Endothelial cell of umbilical vein (primary cell): ENCODE data around the gene EIF2B1. TPM values are rescaled to one million over a fixed set of nuclear protein-coding genes. Genes with fewer than 3 reads are reported as not detected.

Source experiments
- BruUV-seq: library from RNA; stranded (reverse); fragments of 400-500 nt; replicated peaks from 2 replicates; lab custom pipeline; 2021; lab: Mats Ljungman, UMichigan
- CTCF ChIA-PET: fragments of 300-600, 350-600 bp; sonication (Branson Sonifier 250); formaldehyde crosslinking; loops from one replicate; lab custom pipeline; 2021; ENCODE audit warnings: antibody characterized with exemption, inconsistent platforms; lab: Charles Lee
- POLR2A ChIA-PET: fragments of 300-600, 350-600 bp; sonication (Branson Sonifier 250); formaldehyde crosslinking; loops from one replicate; lab custom pipeline; 2021; ENCODE audit warnings: antibody characterized with exemption, inconsistent platforms; lab: Charles Lee
- DNase-seq: peaks from one replicate; pipeline ENCODE4 v3.0.0-alpha.2; 2011; ENCODE audit warnings: low read depth, low spot score
- FAIRE-seq: peaks from 2 replicates; lab custom pipeline; 2011; peaks lifted over from hg19 to GRCh38; lab: Jason Lieb, UNC
- H2AFZ ChIP-seq: 2 replicates; pipeline ENCODE4 v1.6.0; 2012; ENCODE audit warnings: low read depth, low read length, control low read depth, inconsistent platforms
- H3K27ac ChIP-seq: 2 replicates; pipeline ENCODE4 v1.5.1; 2011; ENCODE audit warnings: low read depth, mild to moderate bottlenecking, control low read depth, low read length, moderate library complexity; ENCODE audit not compliant: insufficient read depth
- H3K27me3 ChIP-seq, 2 experiments: 2 replicates each; pipeline versions ENCODE4 v1.6.0 to v1.6.1; 2011; ENCODE audit warnings: low read length in 2 of 2, mixed read lengths in 1 of 2; ENCODE audit not compliant: control insufficient read depth in 2 of 2, insufficient read depth in 2 of 2
- H3K36me3 ChIP-seq, 2 experiments: 2 replicates in 1 of 2; 3 replicates in 1 of 2; pipeline ENCODE4 v1.5.1; 2011; ENCODE audit warnings: low read length in 2 of 2, mild to moderate bottlenecking in 1 of 2, moderate library complexity in 1 of 2; ENCODE audit not compliant: control insufficient read depth in 2 of 2, insufficient read depth in 2 of 2; ENCODE audit errors: extremely low read depth in 1 of 2
- H3K4me1 ChIP-seq: 3 replicates; pipeline ENCODE4 v1.5.1; 2011; ENCODE audit warnings: mild to moderate bottlenecking, low read length; ENCODE audit not compliant: control insufficient read depth, insufficient read depth; ENCODE audit errors: extremely low read depth
- H3K4me2 ChIP-seq: 2 replicates; pipeline ENCODE4 v1.6.1; 2011; ENCODE audit warnings: low read length, control low read depth, mixed read lengths; ENCODE audit not compliant: insufficient read depth
- H3K4me3 ChIP-seq, 3 experiments: fragments of 200-600 bp in 1 of 3; sonication (generic), shearing (Covaris generic) in 1 of 3; replicated peaks in 1 of 3; 2 replicates each; pipeline ENCODE4 v1.5.1; 2011 to 2016; ENCODE audit warnings: control low read depth in 3 of 3, low read length in 3 of 3, mild to moderate bottlenecking in 2 of 3, inconsistent platforms in 1 of 3, low read depth in 1 of 3, moderate library complexity in 1 of 3; ENCODE audit not compliant: insufficient read depth in 1 of 3
- H3K79me2 ChIP-seq: 2 replicates; pipeline ENCODE4 v1.6.0; 2012; ENCODE audit warnings: low read length, inconsistent platforms; ENCODE audit not compliant: control insufficient read depth, insufficient read depth
- H3K9ac ChIP-seq: replicated peaks from 2 replicates; pipeline ENCODE3; 2011; ENCODE audit warnings: low read length, control low read depth; ENCODE audit not compliant: insufficient read depth; ENCODE audit errors: extremely low read depth
- H3K9me1 ChIP-seq: replicated peaks from 3 replicates; pipeline ENCODE4 v1.6.0; 2011; ENCODE audit warnings: mild to moderate bottlenecking, low read length; ENCODE audit not compliant: control insufficient read depth, insufficient read depth; ENCODE audit errors: extremely low read depth
- H3K9me3 ChIP-seq: replicated peaks from 2 replicates; pipeline ENCODE4 v1.5.1; 2012; ENCODE audit warnings: low read length, inconsistent platforms; ENCODE audit not compliant: control insufficient read depth, insufficient read depth
- H4K20me1 ChIP-seq: replicated peaks from 2 replicates; pipeline ENCODE3; 2011; ENCODE audit warnings: mild to moderate bottlenecking, low read length; ENCODE audit not compliant: control insufficient read depth, insufficient read depth; ENCODE audit errors: extremely low read depth
- EZH2 ChIP-seq: IDR thresholded peaks from 2 replicates; pipeline ENCODE4 v1.6.1; 2012; ENCODE audit warnings: borderline replicate concordance, low read depth, mild to moderate bottlenecking, moderate library complexity, low read length, inconsistent platforms; ENCODE audit not compliant: severe bottlenecking
- FOS ChIP-seq: IDR thresholded peaks from 2 replicates; pipeline ENCODE4 v1.6.1; 2011; ENCODE audit warnings: mild to moderate bottlenecking, low read length, moderate library complexity, borderline replicate concordance; ENCODE audit not compliant: insufficient read depth
- GATA2 ChIP-seq: IDR thresholded peaks from 2 replicates; pipeline ENCODE4 v1.7.0; 2011; ENCODE audit warnings: low read depth, mild to moderate bottlenecking, moderate library complexity, mixed read lengths, low read length; ENCODE audit not compliant: insufficient read length, insufficient read depth
- JUN ChIP-seq: IDR thresholded peaks from 2 replicates; pipeline ENCODE4 v1.6.1; 2011; ENCODE audit warnings: borderline replicate concordance, low read depth; ENCODE audit not compliant: insufficient read length, insufficient read depth
- MYC ChIP-seq: IDR thresholded peaks from one replicate; pipeline ENCODE4 v1.6.1; 2011; ENCODE audit warnings: mild to moderate bottlenecking, low read depth, low read length
- POLR2A ChIP-seq: IDR thresholded peaks from 2 replicates; pipeline ENCODE4 v1.6.1; 2012; ENCODE audit warnings: low read depth, mild to moderate bottlenecking, control low read depth, low read length
- POLR2AphosphoS5 ChIP-seq: IDR thresholded peaks from 2 replicates; pipeline ENCODE4 v1.6.1; 2012; ENCODE audit warnings: low read depth, mild to moderate bottlenecking, control low read depth, low read length, moderate library complexity; ENCODE audit not compliant: insufficient read depth
- dilution Hi-C: fragments of 300-500 bp; cut with MboI; formaldehyde crosslinking; loops from one replicate; pipeline ENCODE4 v1.15.0; 2019; ENCODE audit warnings: low sequenced_read_pairs; ENCODE audit not compliant: extremely low pct_ligation_motif_present
- intact Hi-C: fragments of 100-400 bp; cut with micrococcal nuclease; formaldehyde crosslinking; loops from one replicate; pipeline ENCODE4 v1.10.0; 2022
- polyA plus RNA-seq, 4 experiments: library from polyadenylated mRNA; depleted of rRNA in 3 of 4; stranded (reverse) in 3 of 4; unstranded in 1 of 4; fragments of >200 nt; gene quantifications; 2 replicates each; pipeline versions ENCODE4 v1.2.1 to v1.2.3, GENCODE V29; 2011 to 2012; ENCODE audit warnings: missing spikeins in 1 of 4
- total RNA-seq: library from RNA; stranded (reverse); gene quantifications from 2 replicates; pipeline ENCODE4 v1.2.3, GENCODE V29; 2021
- TF ChIP-seq, protein P1 (sequence below): IDR thresholded peaks from 2 replicates; pipeline ENCODE4 v1.6.1; 2011; ENCODE audit not compliant: insufficient read depth, insufficient read length
- TF ChIP-seq, protein P2 (sequence below), 2 donors: IDR thresholded peaks; 1 replicate in 1 of 2; 2 replicates in 1 of 2; pipeline ENCODE4 v1.5.1; 2011; ENCODE audit warnings: low read length in 2 of 2, mild to moderate bottlenecking in 2 of 2, moderate library complexity in 2 of 2, control low read depth in 1 of 2, inconsistent platforms in 1 of 2, low read depth in 1 of 2; ENCODE audit not compliant: insufficient read depth in 1 of 2; ENCODE audit errors: extremely low read depth in 1 of 2

The EIF2B1 gene
- total and polyA plus RNA-seq, 2 donors (not counting 3 experiments of a cell fraction or from before 2014, with no cell fraction given): 32.6 to 61.8 TPM

DNA sequence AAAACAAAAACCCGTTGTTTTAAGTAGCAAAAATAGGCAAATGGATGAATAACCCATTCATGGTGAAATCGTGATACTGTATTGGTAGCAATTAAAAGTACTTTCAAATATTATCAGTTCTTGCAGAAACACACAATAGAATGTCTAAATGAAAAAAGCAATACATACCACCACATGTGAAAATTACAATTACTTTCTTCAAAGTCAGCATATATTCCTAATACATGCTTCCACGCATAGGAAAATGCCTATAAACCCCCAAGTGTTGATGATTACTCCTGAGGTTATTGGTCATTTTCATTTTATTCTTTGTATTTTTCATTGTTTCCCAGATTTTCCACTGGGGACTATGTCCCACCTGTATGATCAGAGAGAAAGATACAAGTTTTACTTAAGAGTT, 16.3 kb downstream of the EIF2B1 start:
- no peak for FAIRE-seq
- no peak for TF ChIP-seq EZH2
- TF ChIP-seq, protein P1, sequence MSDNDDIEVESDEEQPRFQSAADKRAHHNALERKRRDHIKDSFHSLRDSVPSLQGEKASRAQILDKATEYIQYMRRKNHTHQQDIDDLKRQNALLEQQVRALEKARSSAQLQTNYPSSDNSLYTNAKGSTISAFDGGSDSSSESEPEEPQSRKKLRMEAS: no peak
- no peak for TF ChIP-seq GATA2
- TF ChIP-seq, protein P2, sequence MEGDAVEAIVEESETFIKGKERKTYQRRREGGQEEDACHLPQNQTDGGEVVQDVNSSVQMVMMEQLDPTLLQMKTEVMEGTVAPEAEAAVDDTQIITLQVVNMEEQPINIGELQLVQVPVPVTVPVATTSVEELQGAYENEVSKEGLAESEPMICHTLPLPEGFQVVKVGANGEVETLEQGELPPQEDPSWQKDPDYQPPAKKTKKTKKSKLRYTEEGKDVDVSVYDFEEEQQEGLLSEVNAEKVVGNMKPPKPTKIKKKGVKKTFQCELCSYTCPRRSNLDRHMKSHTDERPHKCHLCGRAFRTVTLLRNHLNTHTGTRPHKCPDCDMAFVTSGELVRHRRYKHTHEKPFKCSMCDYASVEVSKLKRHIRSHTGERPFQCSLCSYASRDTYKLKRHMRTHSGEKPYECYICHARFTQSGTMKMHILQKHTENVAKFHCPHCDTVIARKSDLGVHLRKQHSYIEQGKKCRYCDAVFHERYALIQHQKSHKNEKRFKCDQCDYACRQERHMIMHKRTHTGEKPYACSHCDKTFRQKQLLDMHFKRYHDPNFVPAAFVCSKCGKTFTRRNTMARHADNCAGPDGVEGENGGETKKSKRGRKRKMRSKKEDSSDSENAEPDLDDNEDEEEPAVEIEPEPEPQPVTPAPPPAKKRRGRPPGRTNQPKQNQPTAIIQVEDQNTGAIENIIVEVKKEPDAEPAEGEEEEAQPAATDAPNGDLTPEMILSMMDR (IDR thresholded peaks at IDR 0.05; ENCODE audit: extremely low read depth in 1 of 2, insufficient read depth in 1 of 2, low read depth in 1 of 2, low read length in 2 of 2): no peak
- TF ChIP-seq POLR2AphosphoS5: no peak
- TF ChIP-seq MYC: no peak
- TF ChIP-seq POLR2A: no peak
- no peak for TF ChIP-seq JUN
- TF ChIP-seq FOS: no peak
- Histone ChIP-seq H3K4me1 (no peaks in the 10 kb centered on the region), H3K79me2 (peaks cover 2% of the 10 kb centered on the region), H3K9ac (no peak overlapping the region), H3K4me3 (no peak overlapping the region), H3K4me2 (no peak overlapping the region), H3K36me3 (peaks cover 34% of the 10 kb centered on the region in 2 experiments), H2AFZ (no peak overlapping the region), H3K9me1 (no peaks in the 10 kb centered on the region), H3K27me3 (no peaks in the 10 kb centered on the region), H4K20me1 (no peaks in the 10 kb centered on the region), H3K27ac (no peak overlapping the region), H3K9me3 (no peaks in the 10 kb centered on the region)
- intact Hi-C loops (loop anchor here (5.0 kb wide), 1 partner anchor 575 kb away; no protein-coding TSS in a partner anchor), dilution Hi-C loops (loop anchor here (25.0 kb wide), 1 partner anchor 330 kb away; no protein-coding TSS in a partner anchor)
- CTCF ChIA-PET: interaction anchor here (0.7 to 2.0 kb wide), 2 partner anchors 15 to 614 kb away, joined by 3 to 6 read pairs; partner anchors contain the start of gene DDX55
- no peak for DNase-seq
- BruUV-seq: no TSS peak
- POLR2A ChIA-PET: no interaction called here
